Loucy (cell line): Measurements from ENCODE around the gene ZNF410.

Experiments used
- H2AFZ ChIP-seq: fragments of 200-600 bp; sonication (generic); 2 replicates; pipeline ENCODE4 v1.6.0; 2016; ENCODE audit warnings: antibody characterized with exemption, mild to moderate bottlenecking, low read length, moderate library complexity
- H3F3A ChIP-seq: fragments of 200-600 bp; 2 replicates; pipeline ENCODE4 v1.6.0; 2016; ENCODE audit warnings: antibody characterized with exemption, low read depth, mild to moderate bottlenecking
- H3K27me3 ChIP-seq: fragments of 200-600 bp; sonication (generic); 2 replicates; pipeline ENCODE4 v1.6.1; 2014; ENCODE audit warnings: low read length, mild to moderate bottlenecking; ENCODE audit not compliant: insufficient read depth, poor library complexity, severe bottlenecking
- H3K36me3 ChIP-seq: fragments of 200-600 bp; sonication (generic); 2 replicates; pipeline ENCODE4 v1.6.1; 2016; ENCODE audit warnings: low read length; ENCODE audit not compliant: insufficient read depth
- H3K4me1 ChIP-seq: fragments of 200-600 bp; sonication (generic); 2 replicates; pipeline ENCODE4 v1.5.1; 2014; ENCODE audit warnings: low read length, mild to moderate bottlenecking; ENCODE audit not compliant: insufficient read depth, poor library complexity, severe bottlenecking
- H3K4me2 ChIP-seq: fragments of 200-600 bp; sonication (generic); 2 replicates; pipeline ENCODE4 v1.6.0; 2014; ENCODE audit warnings: antibody characterized with exemption, low read length, low read depth, mild to moderate bottlenecking; ENCODE audit not compliant: poor library complexity, severe bottlenecking
- H3K4me3 ChIP-seq: fragments of 200-600 bp; sonication (generic); 2 replicates; pipeline ENCODE4 v1.5.1; 2014; ENCODE audit warnings: low read length, mild to moderate bottlenecking, mixed read lengths; ENCODE audit not compliant: poor library complexity, severe bottlenecking
- H3K79me2 ChIP-seq: fragments of 200-600 bp; sonication (generic); 2 replicates; pipeline ENCODE4 v1.6.1; 2014; ENCODE audit warnings: low read length; ENCODE audit not compliant: insufficient read depth
- H3K9ac ChIP-seq: fragments of 200-600 bp; sonication (generic); 2 replicates; pipeline ENCODE4 v1.6.0; 2014; ENCODE audit warnings: mild to moderate bottlenecking, low read depth, low read length, moderate library complexity; ENCODE audit not compliant: poor library complexity, severe bottlenecking
- H3K9me2 ChIP-seq: fragments of 200-600 bp; sonication (generic); replicated peaks from 2 replicates; pipeline ENCODE4 v1.6.1; 2016; ENCODE audit warnings: low read depth, low read length, mixed read lengths
- H3K9me3 ChIP-seq: fragments of 200-600 bp; sonication (generic); 2 replicates; pipeline ENCODE4 v1.6.1; 2014; ENCODE audit warnings: mild to moderate bottlenecking, antibody characterized with exemption, low read length, low read depth; ENCODE audit not compliant: insufficient read depth
- H4K20me1 ChIP-seq: fragments of 200-600 bp; sonication (generic); 2 replicates; pipeline ENCODE4 v1.6.0; 2014; ENCODE audit warnings: antibody characterized with exemption, low read length, mild to moderate bottlenecking; ENCODE audit not compliant: insufficient read depth, poor library complexity, severe bottlenecking
- EZH2phosphoT487 ChIP-seq: fragments of 200-600 bp; IDR thresholded peaks from 2 replicates; pipeline ENCODE4 v1.6.1; 2018; ENCODE audit warnings: antibody characterized with exemption, mild to moderate bottlenecking, moderate library complexity, borderline replicate concordance
- TF ChIP-seq, protein P1 (sequence below): fragments of 200-600 bp; sonication (generic); conservative IDR thresholded peaks from 2 replicates; pipeline ENCODE4 v1.5.1; 2014; ENCODE audit warnings: mild to moderate bottlenecking, antibody characterized with exemption, low read length

ZNF410 gene

DNA sequence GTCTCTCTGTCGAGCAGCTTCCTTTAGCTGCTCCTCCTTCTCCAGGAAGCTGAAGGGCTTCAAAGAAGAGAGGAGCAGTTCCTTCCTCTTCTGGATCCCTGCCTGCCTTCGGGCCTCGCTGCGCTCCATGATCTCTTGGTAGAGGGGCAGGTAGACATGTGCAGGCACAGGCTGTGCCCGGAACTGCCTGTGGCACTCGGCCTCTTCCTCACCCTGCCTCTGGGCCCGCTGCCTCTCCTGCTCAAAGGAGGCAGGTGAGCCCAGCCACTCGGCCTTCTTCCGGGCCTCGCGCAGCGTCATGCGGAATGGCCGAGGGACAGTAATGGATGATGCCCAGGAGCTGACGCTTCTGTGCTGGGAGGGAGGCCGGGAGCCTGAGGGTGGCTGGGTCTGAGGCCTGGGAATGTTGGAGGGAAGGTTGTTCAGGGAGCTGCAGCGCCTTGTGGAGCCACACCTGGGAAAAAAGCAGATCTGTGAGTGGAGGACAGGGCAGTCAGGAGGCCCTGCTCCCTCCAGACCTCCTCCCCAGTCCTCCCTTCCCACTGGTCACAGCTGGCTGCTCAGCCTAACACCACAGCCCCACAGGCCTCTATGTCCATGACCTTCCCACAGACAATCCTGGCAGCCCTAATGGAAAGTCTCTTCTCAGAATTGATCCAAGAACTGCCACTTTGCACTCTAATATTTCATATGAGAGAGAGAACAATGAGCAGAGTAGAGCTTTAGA is 57.9 kb downstream of the ZNF410 start:
- no peaks in the 10 kb centered on the region for H3K9me2 ChIP-seq
- H3K79me2 ChIP-seq = no peaks in the 10 kb centered on the region
- no peaks in the 10 kb centered on the region for H3K9me3 ChIP-seq
- no peaks in the 10 kb centered on the region for H3F3A ChIP-seq
- no peak for TF ChIP-seq EZH2phosphoT487
- TF ChIP-seq, protein P1, sequence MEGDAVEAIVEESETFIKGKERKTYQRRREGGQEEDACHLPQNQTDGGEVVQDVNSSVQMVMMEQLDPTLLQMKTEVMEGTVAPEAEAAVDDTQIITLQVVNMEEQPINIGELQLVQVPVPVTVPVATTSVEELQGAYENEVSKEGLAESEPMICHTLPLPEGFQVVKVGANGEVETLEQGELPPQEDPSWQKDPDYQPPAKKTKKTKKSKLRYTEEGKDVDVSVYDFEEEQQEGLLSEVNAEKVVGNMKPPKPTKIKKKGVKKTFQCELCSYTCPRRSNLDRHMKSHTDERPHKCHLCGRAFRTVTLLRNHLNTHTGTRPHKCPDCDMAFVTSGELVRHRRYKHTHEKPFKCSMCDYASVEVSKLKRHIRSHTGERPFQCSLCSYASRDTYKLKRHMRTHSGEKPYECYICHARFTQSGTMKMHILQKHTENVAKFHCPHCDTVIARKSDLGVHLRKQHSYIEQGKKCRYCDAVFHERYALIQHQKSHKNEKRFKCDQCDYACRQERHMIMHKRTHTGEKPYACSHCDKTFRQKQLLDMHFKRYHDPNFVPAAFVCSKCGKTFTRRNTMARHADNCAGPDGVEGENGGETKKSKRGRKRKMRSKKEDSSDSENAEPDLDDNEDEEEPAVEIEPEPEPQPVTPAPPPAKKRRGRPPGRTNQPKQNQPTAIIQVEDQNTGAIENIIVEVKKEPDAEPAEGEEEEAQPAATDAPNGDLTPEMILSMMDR = no peak
- no peaks in the 10 kb centered on the region for H4K20me1 ChIP-seq
- no peak overlapping the region for H3K4me2 ChIP-seq
- H3K4me1 ChIP-seq = no peaks in the 10 kb centered on the region
- H3K9ac ChIP-seq = no peak overlapping the region
- H3K4me3 ChIP-seq = no peak overlapping the region
- no peak overlapping the region for H2AFZ ChIP-seq
- no peaks in the 10 kb centered on the region for H3K36me3 ChIP-seq
- no peaks in the 10 kb centered on the region for H3K27me3 ChIP-seq

DNA sequence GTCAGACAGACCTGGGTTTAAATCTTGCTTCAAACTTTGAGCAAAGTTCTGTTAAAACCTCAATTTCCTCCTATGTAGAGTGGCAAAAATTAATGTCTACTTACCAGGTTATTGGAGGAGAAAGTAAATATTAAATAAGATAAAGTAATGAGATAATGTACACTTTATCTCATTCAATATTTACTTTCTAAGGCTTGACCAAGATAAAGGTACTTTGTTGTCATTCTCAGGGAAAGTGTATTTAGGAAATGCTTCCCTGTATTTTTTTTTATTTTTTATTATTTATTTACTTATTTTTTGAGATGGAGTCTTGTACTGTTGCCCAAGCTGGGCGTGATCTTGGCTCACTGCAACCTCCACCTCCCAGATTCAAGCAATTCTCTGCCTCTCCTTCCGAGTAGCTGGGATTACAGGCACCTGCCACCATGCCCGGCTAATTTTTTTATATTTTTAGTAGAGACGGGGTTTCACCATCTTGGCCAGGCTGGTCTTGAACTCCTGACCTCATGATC is 58.6 kb downstream of the ZNF410 start:
- Histone ChIP-seq H3K27me3 (no peaks in the 10 kb centered on the region), H3K36me3 (no peaks in the 10 kb centered on the region), H2AFZ (no peak overlapping the region), H3K4me2 (no peak overlapping the region), H4K20me1 (no peaks in the 10 kb centered on the region), H3K9ac (no peak overlapping the region), H3K9me3 (no peaks in the 10 kb centered on the region), H3K9me2 (no peaks in the 10 kb centered on the region), H3K4me3 (no peak overlapping the region), H3K79me2 (no peaks in the 10 kb centered on the region), H3F3A (no peaks in the 10 kb centered on the region), H3K4me1 (no peaks in the 10 kb centered on the region)
- TF ChIP-seq, protein P1 = no peak

DNA sequence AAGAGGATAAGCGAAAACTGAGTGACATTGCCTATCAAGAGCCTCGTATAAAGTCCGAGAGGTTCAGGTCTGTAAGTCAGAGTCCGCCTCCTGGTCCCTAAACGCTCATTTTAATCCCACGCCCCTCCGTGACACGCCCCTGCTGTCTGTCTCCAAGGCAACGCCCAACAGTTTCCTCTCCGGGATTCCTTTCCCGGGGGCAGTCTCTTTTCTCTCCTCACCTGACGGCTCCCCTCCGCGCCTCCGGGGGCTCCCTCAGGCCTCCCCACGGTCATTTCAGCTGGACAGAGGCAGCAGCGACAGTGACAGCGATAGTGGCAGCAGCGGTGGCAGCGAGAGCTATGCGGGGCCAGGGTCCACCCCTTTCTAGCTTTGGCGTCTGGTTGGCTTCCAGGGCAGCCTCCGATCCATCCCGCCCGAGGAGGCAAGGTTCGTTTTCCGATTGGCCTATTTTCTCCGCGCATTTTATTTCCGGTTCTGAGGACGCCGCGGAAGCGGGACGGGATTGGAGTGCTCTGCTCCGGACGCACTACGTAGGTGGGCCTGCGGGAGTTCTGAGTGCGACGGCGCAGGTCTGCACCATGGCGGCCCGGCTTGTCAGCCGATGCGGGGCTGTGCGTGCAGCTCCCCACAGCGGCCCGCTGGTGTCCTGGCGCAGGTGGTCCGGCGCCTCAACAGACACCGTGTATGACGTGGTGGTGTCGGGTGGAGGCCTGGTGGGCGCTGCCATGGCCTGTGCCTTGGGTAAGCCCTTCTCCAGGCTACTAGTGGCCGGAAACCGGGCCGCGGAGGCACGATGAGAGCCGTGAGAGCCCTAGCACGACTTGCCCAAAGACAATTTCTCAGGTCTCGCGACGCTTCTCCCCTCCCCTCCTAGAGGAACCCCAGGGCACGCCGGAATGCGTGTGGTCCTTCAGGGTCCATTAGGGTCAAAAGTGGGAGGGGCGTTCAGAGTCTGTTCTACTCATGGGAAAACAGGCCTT is 63.4 kb downstream of the ZNF410 start, which contains the start of the genes COQ6 and FAM161B:
Gene COQ6 (plus strand): TSS at position 551 of the 983 bp plus-strand sequence. CDS start 31 bp downstream, at position 582.
Gene FAM161B (minus strand): TSS at position 343 of the 983 bp plus-strand sequence. CDS start 68 bp downstream, at position 275.
- H3K36me3 ChIP-seq = 0 out of 2 replicates have a peak, but pooled peaks cover under 1% of the 10 kb centered on the region
- H3K4me1 ChIP-seq = peaks cover 4% of the 10 kb centered on the region
- no peaks in the 10 kb centered on the region for H3K27me3 ChIP-seq
- no peaks in the 10 kb centered on the region for H4K20me1 ChIP-seq
- peak within 1 kb of the TSS; percentile 77 for H3K4me2 ChIP-seq
- no peaks in the 10 kb centered on the region for H3K9me3 ChIP-seq
- H3K4me3 ChIP-seq = peak within 1 kb of the TSS; percentile 80
- no peak for TF ChIP-seq EZH2phosphoT487
- TF ChIP-seq, protein P1 = 0 out of 2 replicates have a peak, but pooled peaks have one; percentile 10
- peaks cover 9% of the 10 kb centered on the region for H3K79me2 ChIP-seq
- peak within 1 kb of the TSS; percentile 80 for H3K9ac ChIP-seq
- no peaks in the 10 kb centered on the region for H3F3A ChIP-seq
- H2AFZ ChIP-seq = peak within 1 kb of the TSS; percentile 95
- no peaks in the 10 kb centered on the region for H3K9me2 ChIP-seq
